HT-29 (cell line): ENCODE results near the gene PREX1. TPM values are rescaled to one million over a fixed set of nuclear protein-coding genes. Genes with fewer than 3 reads are reported as not detected.
"Not testable (repeated sequence)": the region's sequence is repeated elsewhere in the genome, so short reads cannot be mapped to it uniquely, and the experiment has no call there.

ENCODE experiments used
- DNase-seq: peaks from one replicate; pipeline ENCODE4 v3.0.0-alpha.2; 2015; ENCODE audit warnings: low spot score
- total RNA-seq: library from RNA; depleted of rRNA; stranded (reverse); fragments of >200 nt; shearing (Covaris generic); gene quantifications from 2 replicates; pipeline ENCODE4 v1.2.3, GENCODE V29; 2014

The PREX1 gene
- total RNA-seq, 1 experiment from 2014 or later, result 0.31 TPM

DNA sequence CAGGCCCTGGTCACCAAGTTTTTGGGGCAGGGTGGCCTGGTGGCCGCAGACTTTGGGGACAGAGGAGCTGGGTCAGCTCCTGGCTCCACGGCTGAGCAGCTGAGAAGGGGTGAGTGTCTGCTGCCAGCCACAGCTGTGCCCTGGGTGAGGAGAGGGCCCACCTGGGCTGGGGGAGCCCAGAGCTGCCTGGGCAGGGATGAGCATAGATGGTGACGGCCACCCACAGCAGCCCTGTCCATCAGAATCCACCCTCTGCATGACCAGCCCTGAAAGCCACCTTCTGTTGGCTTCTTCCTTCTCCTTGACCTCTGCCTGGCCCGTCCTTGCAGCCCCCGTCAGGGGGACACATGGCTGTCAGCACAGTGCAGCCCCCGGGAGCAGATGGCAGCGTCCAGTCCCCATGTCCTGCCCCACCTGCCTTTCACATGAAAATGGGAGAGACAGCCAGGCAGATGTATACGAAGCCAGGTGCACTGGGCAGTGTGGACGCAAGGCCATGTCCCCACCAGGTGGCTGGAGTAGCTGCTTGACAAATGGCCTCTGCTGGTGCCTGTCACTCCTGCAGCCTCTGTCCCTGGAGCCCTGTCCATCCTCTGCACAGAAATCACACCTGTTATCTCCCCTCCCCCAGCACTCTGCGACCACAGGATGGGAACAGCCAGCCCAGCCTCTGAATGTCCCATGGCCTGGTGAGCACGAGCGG is 220.8 kb downstream of the PREX1 start:
- DNase-seq, result no peak

DNA sequence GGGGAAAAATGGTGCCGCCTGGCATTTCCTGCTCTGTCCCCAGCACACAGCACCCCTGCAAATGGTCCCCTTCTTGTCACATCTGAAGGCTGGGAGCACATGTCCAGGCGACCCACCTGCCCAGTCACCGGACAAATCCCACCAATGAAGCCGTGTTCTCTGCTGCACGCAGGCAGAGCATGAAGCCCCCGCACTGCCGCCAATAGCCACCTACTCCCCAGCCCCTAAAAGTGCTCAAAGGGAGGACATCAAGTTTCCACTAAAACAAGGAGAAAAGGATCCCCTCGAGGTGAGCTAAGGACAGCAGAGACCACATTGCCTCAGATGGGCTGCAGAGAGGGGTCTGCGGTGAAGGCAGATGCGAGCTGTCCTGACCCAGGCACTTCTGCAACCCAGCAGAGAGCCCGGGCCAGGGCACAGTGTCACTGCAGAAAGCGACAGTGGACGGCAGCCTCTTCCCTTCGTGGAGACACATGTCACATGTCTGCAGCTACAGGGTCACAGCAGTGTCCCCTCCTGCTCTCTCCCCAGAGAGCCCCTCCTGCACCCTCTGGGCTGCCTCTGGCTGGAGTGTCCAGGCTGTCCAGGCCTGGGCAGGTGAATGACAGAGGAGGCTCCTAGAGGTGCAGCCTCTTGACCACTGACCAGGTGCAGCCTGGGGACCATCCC is 221.5 kb downstream of the PREX1 start:
- DNase-seq, result no peak

DNA sequence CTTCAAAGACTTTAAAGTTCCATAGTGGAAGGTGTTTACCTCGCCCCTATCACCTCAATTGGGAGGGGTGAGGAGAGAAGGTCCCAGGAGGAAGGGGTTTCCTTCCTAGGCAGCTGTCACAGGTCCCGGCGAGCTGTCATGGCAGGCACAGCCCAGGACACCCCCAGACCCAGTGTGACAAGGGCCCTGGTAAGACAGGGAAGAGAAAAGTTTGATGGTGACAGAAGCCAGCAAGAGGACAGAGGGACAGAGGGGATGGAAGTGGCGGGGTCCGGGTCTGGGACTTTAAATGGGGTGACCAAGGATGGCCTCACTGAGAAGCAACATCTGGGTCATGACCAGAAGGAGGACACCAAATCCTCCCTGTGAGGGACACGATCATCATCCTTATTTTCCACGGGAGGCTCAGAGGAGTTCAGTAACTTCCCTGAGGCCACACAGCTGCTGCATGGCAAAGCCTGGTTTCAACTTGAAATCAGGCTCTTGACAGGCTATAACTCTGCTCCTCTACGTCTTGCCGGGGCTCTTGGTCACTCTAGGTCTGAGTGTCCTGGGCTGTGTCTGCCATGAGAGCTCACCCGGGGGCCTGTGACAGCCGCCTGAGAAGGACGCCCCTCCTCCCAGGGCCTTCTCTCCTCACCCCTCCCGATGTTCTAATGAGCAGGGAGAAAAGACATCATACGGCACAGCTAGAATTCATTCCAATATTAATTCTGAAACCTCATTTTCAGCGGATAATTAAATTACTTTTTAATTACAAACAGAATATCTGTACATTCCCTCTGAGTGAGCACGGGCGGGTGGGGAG is 222.2 kb downstream of the PREX1 start:
- no peak for DNase-seq

DNA sequence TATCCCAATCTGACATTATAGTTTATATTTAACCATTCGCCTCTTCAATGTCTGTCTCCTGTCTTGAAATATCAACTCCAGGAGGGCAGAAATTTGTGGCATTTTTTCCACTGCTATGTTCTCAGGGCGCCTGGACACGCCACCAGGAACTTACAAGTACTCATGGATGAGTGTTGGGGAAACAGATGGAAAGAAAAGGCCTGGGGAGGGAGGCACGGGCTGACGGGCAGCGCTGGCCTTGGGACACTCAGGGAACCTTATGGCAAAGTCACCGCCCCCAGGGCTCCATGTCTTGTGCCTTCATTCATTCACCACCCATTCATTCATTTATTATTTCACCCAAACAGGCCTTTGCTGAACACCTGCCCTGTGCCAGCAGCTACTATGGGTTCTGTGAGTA is 222.9 kb downstream of the PREX1 start:
- DNase-seq, result no peak

DNA sequence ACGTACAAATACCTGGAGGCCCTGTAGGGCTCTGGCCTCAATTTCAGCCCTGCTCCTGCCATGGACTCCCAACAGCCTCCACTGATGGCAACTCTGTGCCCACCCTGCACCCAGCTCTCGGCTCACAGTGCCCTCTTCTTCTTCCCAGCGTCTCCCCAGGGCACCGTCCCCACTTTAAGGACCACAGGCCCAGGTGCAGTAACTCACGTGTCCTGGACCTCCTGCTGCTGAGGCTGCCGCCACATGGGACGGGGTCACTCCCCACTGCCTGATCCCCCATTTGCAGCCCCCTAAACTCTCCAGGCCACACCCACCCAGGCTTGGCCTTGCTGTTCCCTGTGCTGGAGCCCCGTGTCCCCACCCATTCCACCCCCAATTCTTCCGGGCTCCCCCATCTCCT is 223.4 kb downstream of the PREX1 start:
- no peak for DNase-seq

DNA sequence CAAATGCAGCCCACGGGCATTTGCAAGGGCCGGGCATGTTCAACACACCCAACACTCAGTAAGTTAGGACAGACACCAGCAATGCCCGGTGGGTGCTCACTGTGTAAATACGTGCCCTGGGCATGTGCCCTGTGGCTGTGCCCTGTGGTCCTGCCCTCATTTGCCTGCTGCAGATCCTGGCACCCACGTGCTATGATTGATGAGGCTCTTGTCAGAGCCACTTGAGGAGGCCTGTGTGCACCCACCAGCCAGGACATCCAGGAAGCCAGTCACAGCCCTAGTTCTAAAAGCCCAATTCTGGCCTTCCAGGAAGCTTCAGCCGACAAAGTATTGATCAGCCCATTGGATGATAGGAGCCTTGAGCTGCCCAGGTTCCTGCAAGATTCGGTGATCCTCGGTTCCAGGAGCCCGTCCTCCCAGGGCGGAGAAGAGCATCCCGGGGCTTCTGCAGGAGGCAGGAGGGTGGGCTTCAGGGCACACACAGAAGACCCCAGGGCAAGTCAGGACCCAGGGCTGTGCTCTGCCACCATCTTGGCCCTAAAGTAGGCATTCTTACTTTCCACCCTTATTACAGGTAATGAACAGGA is 223.9 kb downstream of the PREX1 start:
- no peak for DNase-seq

DNA sequence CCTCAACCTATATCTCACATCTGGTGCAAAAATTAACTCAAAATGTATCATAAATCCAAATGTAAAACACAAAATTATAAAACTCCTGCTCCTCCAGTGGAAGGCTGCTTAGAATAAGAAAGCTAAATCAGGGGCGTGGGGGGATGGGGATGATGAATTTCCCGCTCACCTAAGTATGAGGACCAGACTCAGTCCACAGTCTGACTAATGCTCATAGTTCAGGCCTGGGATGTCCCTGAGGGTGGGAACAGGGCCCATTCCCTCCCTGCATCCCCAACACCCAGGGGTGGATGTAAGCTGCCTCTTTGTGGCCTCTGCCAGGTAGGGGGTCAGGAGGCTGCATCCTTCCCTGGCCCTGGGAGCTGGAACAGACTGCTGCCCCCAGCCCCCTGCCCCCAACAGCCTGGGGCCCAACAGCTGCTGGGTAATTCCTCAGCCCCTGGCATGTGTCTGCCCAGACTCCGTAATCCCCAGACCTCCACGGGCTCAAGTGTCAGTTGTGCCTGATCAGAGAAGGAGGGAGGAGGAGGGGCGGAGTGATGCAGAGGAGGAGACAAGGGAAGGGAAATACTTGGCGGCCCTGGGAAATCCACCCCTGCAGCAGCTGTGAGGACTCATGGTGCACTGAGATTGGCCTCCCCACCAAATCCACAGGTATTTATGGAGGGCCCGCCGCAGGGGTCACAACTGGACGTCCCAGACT is 224.5 kb downstream of the PREX1 start:
- DNase-seq, result no peak

DNA sequence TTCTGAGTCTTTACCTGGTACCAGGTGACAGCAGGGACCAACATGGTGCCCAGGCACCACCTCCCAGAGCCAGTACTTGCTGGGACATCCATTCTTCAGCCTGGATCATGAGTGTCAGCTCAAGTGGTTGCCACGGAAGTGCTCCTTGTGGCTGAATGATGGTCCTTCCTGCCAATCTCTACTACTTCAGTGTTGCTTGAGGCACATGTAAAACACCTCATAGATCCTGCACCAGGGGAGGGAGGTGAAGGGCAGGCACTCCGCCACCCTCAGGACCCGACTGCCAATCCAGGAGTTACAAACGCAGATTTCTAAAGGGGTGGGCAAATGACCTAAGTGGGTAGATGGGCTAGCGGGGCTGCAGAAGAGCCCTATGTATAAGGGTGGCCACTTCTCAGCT is 226.0 kb downstream of the PREX1 start:
- DNase-seq, result no peak

DNA sequence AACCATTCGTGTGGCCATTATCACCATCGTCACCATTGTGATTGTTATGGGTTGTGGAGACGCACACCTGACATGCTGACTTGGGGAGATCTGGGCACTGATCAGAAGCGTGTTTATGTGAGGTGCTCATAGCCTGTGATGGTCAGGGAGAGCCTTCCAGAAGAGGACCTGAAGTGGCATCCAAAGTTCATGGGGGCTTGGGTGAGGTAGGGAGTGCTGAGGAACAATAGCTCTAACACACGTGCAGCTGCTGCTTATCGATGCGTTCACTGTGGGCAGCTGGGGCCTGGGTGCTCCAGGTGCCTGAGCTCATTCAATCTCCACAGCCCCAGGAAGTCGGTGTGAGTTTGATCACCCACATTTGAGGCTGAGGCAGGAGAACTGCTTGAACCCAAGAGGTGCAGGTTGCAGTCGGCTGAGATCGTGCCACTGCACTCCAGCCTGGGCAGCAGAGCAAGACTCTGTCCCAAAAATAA is 227.3 kb downstream of the PREX1 start:
- no peak for DNase-seq

DNA sequence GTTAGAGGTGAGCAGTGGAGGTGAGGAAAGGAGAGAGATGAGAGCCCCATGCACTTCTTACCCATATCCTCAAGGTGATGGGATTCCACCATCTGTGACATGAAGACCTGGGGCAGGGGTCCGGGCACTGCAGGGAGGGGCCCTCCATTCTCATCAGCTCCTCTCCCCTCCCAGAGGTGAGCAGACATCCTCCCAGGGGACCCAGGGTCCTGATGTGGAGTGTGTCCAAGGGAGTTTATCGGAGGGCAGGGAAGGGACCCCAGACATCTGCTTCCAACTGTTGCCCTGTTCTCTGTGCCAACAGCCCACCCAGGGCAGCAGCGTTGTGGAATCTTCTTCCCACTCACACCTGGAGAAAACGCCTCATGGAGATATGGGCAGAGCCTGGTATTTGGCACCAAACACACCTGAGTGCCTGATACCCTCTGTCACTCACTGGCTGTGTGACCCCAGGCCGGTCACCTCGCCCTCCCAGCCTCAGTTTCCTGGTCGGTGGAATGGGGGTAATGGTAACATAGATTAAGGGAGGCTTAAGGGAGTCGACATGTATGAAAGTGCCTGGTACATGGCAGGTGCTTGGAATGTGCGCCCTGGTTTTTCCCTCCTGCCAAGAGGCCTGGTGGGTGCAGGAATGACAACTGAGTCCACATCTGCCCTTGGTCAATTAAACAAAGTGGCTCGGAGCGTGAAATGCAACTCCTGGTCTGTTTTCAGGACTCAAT is 227.9 kb downstream of the PREX1 start:
- DNase-seq, result no peak

DNA sequence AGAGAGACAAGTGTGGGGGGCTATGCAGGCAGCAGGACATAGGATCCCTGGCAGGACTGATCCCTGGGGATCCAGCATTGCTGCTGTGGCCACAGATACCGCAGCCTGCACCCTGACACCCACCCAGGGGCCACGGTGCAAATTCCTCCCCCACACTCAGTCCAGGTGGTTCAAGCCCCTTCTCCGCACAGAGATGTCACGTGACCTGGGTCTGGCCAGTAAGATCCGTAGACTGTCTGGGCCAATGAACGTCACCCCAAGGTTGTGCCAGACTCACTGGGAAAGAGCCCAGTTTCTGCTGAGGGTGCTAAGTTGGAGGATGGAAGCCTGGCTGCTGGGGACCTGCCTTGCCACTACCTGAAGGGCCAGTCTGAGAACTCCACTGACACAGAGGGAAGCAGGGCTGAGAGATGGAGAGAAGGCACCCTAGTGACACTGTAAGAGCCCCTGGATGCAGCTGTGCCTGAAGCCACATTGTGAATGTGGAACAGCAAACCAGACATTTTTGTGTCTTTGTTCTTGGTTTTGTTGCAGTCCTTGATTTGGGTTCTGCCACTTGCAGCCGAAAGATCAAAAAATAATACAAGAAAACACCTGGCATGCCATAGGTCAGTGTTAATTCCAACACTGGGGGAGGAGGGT is 228.6 kb downstream of the PREX1 start:
- no peak for DNase-seq

DNA sequence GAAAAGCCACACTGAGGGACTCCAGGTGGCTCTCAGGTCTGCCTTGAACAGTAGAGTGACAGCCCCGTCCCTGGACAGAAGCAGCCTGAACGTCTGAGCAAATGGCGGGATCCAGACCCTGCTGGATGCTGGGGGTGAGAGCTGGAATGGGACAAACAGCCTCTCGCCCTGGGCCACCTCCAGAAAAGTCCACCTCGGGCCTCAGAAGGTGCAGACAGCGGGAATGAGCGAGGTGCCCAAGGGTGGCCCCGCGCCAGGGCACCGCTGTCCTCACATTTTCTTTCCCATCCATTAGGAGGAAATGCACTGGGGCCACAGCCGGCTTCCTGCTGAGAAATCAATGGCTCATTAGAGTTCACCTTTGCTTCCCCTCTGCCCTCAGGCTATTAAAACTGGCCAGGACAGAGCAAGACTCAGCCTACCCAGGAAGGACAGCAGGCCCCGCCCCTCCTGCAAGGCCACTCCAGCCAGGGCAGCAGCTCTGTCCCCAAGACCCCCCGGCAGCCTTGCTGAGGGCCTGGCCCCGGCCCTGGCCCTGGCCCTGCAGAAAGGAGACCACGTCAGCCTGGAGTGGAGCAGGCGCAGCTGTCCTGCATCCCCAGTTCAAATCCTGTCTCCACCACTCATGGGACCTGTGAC is 229.4 kb downstream of the PREX1 start:
- not testable (repeated sequence) for DNase-seq

DNA sequence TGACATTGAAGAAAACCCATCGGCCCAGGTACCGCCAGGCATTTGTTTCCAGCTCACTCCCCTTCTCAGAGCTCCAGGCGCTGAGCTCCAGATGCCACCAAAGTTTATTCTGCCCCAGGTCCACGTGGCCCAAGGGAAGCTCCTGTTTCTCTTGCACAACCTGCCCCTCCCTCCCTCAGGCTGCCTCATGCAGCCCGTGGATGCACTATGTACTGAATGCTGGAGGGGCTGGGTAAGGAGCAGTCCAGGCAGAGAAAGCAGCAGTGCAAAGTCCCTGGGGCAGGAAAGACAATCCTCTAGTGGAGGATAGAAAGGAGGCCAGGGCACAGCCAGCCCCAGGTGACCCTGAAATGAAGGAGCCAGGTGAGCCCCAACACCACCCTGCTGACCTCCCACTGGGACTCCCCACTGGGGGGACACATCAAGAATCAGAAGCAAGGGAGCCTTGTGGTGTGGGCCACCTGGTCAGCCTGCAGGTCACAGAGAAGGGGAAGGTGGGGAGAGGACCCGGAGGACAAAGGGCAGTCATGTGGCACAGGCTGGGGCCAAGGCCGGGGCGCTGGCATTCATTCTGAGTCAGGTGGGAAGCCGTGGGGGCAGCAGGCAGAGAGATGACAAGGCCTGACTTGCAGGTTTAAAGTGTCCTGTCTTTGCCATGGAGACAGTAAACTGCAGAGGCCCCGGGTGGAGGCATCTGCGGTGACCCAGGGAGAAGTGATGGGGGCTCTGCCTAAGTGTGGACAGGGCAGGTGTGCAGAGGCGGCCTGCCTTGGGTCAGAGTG is 230.1 kb downstream of the PREX1 start:
- no peak for DNase-seq

DNA sequence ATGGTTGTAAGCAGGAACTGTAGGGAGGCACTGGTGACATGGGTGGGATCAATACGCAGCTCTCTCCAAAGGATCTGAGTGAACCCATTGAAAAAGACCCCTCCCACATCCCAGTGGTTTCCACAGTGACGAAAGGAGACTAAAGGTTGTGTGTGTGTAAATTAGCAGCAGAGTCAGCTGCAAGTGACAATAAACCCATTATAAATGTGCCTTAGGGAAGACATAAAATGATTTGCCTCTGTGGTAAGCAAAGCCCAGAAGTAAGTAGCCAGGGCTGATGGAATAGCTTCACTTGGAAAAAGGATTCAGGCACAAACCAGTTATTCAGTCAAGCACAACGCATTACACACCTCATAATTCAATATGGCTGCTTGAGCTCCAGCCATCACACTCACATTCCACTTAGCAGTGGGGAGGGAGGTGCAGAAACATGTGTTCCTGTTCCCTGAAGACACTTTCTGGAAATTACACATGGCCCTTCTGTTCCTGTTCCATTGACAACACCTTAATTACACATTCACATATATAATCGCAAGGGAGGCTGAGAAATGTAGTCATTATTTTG is 231.4 kb downstream of the PREX1 start:
- DNase-seq, result no peak

DNA sequence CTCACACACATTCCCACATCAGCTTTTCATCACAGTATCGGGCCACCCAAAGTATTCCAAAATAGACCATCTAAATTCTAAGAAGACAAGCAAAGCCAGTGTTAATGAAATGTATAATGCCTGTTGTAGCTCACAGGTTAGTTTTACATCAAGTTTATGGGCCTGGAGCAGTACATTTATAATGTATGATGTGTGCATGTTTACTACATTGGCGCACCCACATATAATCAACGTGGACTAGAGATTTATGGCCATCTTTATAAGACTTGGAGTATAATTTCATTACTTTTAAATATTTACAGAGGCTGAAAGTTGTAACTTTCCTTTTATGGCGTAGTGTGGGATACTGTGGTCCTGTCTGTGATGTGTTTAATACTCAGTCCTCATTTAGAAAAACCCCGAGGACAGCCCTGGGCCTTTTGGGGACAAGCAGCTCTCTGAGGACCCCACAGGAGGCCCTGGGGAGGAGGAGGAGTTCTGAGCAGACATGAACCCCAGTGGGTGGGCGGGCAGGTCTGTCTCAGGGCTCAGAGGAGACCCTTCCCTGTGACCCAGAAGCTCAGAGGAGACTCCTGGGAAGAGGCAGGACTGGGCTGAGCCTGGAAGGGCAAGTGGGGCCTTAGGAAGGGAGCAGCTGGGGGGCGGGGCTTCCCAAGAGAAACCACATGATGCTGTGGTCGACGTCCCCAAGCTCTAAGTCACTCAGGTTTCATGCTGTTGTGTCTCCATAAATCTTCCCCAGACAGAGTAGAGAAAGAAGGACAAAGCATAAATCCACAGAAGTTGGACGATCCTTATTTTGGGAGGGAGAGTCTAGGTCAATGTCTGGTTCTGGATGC is 232.1 kb downstream of the PREX1 start:
- no peak for DNase-seq

DNA sequence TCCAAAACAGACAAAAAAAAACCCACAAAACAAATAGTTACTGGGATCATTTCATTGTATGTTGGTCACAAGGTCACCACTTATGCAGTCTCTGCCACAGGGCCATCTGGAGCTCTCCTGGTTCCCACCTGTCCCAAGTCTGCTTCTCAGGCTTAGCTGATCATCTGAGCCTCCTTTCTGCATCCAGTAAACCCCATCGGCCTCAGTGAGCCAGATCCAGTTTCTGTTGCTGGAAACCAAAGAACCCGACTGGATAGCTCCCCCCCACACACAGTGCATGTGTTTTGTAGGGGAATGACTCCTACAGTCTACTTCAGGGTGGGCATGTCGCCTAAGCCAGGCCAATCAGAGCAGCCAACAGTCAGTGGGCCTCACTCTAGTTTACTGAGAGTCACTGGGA is 233.3 kb downstream of the PREX1 start:
- no peak for DNase-seq

DNA sequence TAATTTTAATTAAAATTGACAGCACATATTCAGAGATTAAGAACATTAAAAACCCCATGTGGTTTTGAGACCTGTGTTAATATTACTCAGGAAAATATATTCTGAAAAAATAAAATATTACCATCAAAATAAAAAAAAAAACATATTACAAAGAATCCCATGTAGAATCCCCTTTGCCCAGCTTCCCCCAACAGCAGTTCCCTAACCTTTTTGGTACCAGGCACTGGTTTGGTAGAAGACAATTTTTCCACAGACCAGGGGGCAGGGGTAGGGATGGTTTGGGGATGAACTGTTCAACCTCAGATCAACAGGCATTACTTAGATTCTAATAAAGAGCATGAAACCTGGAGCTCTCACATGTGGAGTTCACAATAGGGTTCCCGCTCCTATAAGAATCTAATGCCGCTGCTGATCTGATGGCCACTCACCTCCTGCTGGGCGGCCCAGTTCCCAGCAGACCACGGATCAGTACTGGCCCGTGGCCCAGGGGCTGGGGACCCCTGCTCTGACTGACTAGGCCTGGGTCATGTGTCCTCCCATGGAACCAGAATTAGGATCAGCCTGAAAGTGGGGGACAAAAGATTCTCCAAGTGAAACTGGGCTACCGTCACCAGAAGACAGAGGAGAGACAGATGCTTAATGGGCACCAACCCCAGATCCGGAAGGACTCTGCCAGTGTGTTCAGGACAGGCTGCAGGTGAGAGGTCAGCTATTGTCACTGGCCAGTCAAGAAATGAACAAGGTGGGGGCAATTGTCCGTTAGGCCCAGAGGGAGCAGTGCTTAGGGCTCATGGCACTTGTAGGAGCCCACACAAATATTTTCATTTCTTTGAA is 235.5 kb downstream of the PREX1 start:
- DNase-seq, result no peak
